Spleen (tissue), 11 donors: ENCODE results near the gene DRAM1. TPM values are rescaled to one million over a fixed set of nuclear protein-coding genes. Genes with fewer than 3 reads are reported as not detected.

Experiments used
- DNase-seq: peaks from one replicate; pipeline ENCODE4 v3.0.0-alpha.2; 2020
- H3K27ac ChIP-seq, 8 donors: fragments of 200-600 bp; sonication (generic) in 7 of 8; 1 replicate in 4 of 8; 2 replicates in 4 of 8; pipeline versions ENCODE4 v1.5.0 to v1.8.0; 2016 to 2021; ENCODE audit warnings: inconsistent platforms in 4 of 8, mild to moderate bottlenecking in 4 of 8, moderate library complexity in 1 of 8
- H3K27me3 ChIP-seq, 7 donors: fragments of 200-600 bp; sonication (generic) in 6 of 7; replicated peaks in 1 of 7; 1 replicate in 4 of 7; 2 replicates in 3 of 7; pipeline versions ENCODE4 v1.5.0 to v1.8.0; 2016 to 2021; ENCODE audit warnings: inconsistent platforms in 3 of 7, mild to moderate bottlenecking in 1 of 7
- H3K36me3 ChIP-seq, 6 donors: fragments of 200-600 bp; sonication (generic) in 5 of 6; 1 replicate in 4 of 6; 2 replicates in 2 of 6; pipeline versions ENCODE4 v1.5.0 to v1.8.0; 2016 to 2021; ENCODE audit warnings: inconsistent platforms in 2 of 6
- H3K4me1 ChIP-seq, 6 donors: fragments of 200-600 bp; sonication (generic) in 5 of 6; 1 replicate in 3 of 6; 2 replicates in 3 of 6; pipeline versions ENCODE4 v1.5.0 to v1.8.0; 2016 to 2021; ENCODE audit warnings: inconsistent platforms in 3 of 6
- H3K4me3 ChIP-seq, 8 donors: fragments of 200-600 bp; sonication (generic) in 7 of 8; 1 replicate in 4 of 8; 2 replicates in 4 of 8; pipeline versions ENCODE4 v1.5.0 to v1.8.0; 2016 to 2021; ENCODE audit warnings: inconsistent platforms in 4 of 8, mild to moderate bottlenecking in 4 of 8, moderate library complexity in 2 of 8
- H3K9me3 ChIP-seq, 8 donors: fragments of 200-600 bp; sonication (generic) in 7 of 8; 1 replicate in 4 of 8; 2 replicates in 4 of 8; pipeline versions ENCODE4 v1.5.0 to v1.8.0; 2016 to 2021; ENCODE audit warnings: inconsistent platforms in 4 of 8
- CTCF ChIP-seq, 11 experiments: fragments of 200-600 bp in 7 of 11; fragments of 450-650 bp in 4 of 11; sonication (generic) in 4 of 11; IDR thresholded peaks in 8 of 11; conservative IDR thresholded peaks in 3 of 11; 1 replicate in 7 of 11; 2 replicates in 4 of 11; pipeline versions ENCODE4 v1.4.0 to v1.8.0; 2016 to 2021; ENCODE audit warnings: antibody characterized with exemption in 11 of 11, inconsistent platforms in 4 of 11, mild to moderate bottlenecking in 1 of 11
- POLR2A ChIP-seq, 3 donors: fragments of 450-650 bp; IDR thresholded peaks; one replicate each; pipeline ENCODE4 v1.5.1; 2017; ENCODE audit warnings: antibody characterized with exemption in 3 of 3, mild to moderate bottlenecking in 1 of 3
- POLR2AphosphoS5 ChIP-seq, 3 donors: sonication (generic); formaldehyde crosslinking; IDR thresholded peaks; one replicate each; pipeline ENCODE4 v1.5.1; 2017; ENCODE audit warnings: antibody characterized with exemption in 3 of 3
- WGBS, 5 donors: extraction: QIAGEN DNeasy Blood & Tissue Kit in 3 of 5; methylation state at CpG; one replicate each; pipeline versions ENCODE4 v1.1.5 to v1.1.7; 2013 to 2018; 5-methylcytosine and 5-hydroxymethylcytosine counted together
- intact Hi-C: fragments of 100-400 bp; cut with DNase I; formaldehyde crosslinking; loops from one replicate; pipeline ENCODE4 v1.15.0; 2023; ENCODE audit warnings: low total_unique reads
- polyA plus RNA-seq, 3 donors: library from polyadenylated mRNA; stranded (reverse); fragments of 200-250 nt; gene quantifications; one replicate each; pipeline ENCODE4 v1.2.1, GENCODE V29; 2013
- total RNA-seq, 7 donors: library from RNA; depleted of rRNA in 3 of 7; stranded (reverse); fragments of >200 nt in 3 of 7; fragmentation: NEBNext Ultra II Directional in 4 of 7; extraction: Animal tissue kit (Norgen Biotek cat#: 25700) in 4 of 7; gene quantifications; one replicate each; pipeline versions ENCODE4 v1.1.0 to v1.2.1, GENCODE V29; 2016 to 2021
- donor health status: healthy with polysubstance abuse.
- donor health status: DM: no; HTN: no; CAD: no; lungs with moderate emphysema.
- donor health status: DM: no; HTN: no; CAD: no.
- donor health status: Bipolar disorder and iron deficiency.
- donor health status: healthy.
- donor health status: DM: no; HTN: no; CAD: no.
- donor health status: DM: yes; HTN: yes; CAD: no.

The DRAM1 gene
- total and polyA plus RNA-seq, 10 donors, result 8.4 to 43.1 (median 19.1) TPM

- WGBS, 5 donors, result 89 to 94% (median 91%) methylated on average over 4 of the region's 4 CpGs
- TF ChIP-seq POLR2AphosphoS5 (IDR thresholded peaks at IDR 0.05), result no peak
- TF ChIP-seq POLR2A (IDR thresholded peaks at IDR 0.05), result no peak
- TF ChIP-seq CTCF (IDR thresholded peaks at IDR 0.05 in 8 of 11, conservative IDR thresholded peaks at IDR 0.05 in 3 of 11), result no peak
- no peak for DNase-seq
- Histone ChIP-seq H3K36me3 (peaks cover 0 to 6% (median 0%) of the 10 kb centered on the region in 6 donors), H3K9me3 (no peaks in the 10 kb centered on the region), H3K4me1 (peaks cover 0 to 70% (median 5%) of the 10 kb centered on the region in 6 donors), H3K27me3 (no peaks in the 10 kb centered on the region), H3K4me3 (no peak overlapping the region), H3K27ac (no peak overlapping the region)
- intact Hi-C loops, result no loop called here
Observed at GRCh38 chr12:101885912-101886561, 8.7 kb downstream of the DRAM1 start.

GRCh38 chr12:101889211-101889752 lies 11.9 kb downstream of the DRAM1 start:
- Histone ChIP-seq H3K27me3 (no peaks in the 10 kb centered on the region), H3K27ac (peak overlapping the region in 7 of 8 donors; percentile 58 to 82 (median 74)), H3K9me3 (no peaks in the 10 kb centered on the region), H3K4me3 (peak overlapping the region in 2 of 8 donors; percentile 10 to 35), H3K4me1 (peaks cover 0 to 82% (median 16%) of the 10 kb centered on the region in 6 donors), H3K36me3 (no peaks in the 10 kb centered on the region)
- no peak for DNase-seq
- 32 to 57% (median 44%) methylated on average over 6 of the region's 6 CpGs for WGBS, 5 donors
- no peak for TF ChIP-seq CTCF (IDR thresholded peaks at IDR 0.05 in 8 of 11, conservative IDR thresholded peaks at IDR 0.05 in 3 of 11)
- TF ChIP-seq POLR2AphosphoS5 (IDR thresholded peaks at IDR 0.05), result no peak
- no peak for TF ChIP-seq POLR2A (IDR thresholded peaks at IDR 0.05)
- intact Hi-C loops, result no loop called here

GRCh38 chr12:101891462-101891971 lies 14.1 kb downstream of the DRAM1 start:
- Histone ChIP-seq H3K36me3 (peaks cover 0 to 3% (median 0%) of the 10 kb centered on the region in 6 donors), H3K9me3 (no peaks in the 10 kb centered on the region), H3K27ac (peak overlapping the region; percentile 17 to 82 (median 70)), H3K4me1 (peaks cover 0 to 63% (median 16%) of the 10 kb centered on the region in 6 donors), H3K4me3 (no peak overlapping the region), H3K27me3 (no peaks in the 10 kb centered on the region)
- TF ChIP-seq CTCF (IDR thresholded peaks at IDR 0.05 in 8 of 11, conservative IDR thresholded peaks at IDR 0.05 in 3 of 11), result no peak
- peak in 1 of 3 donors; percentile 61 for TF ChIP-seq POLR2AphosphoS5 (IDR thresholded peaks at IDR 0.05)
- TF ChIP-seq POLR2A (IDR thresholded peaks at IDR 0.05), result no peak
- intact Hi-C loops, result no loop called here
- no peak for DNase-seq
- WGBS, 5 donors, result 5 to 9% (median 6%) methylated on average over 3 of the region's 3 CpGs

GRCh38 chr12:101892794-101893193 lies 15.4 kb downstream of the DRAM1 start:
- peaks cover 0 to 6% (median 0%) of the 10 kb centered on the region in 6 donors for H3K36me3 ChIP-seq
- H3K27me3 ChIP-seq, result no peaks in the 10 kb centered on the region
- no peaks in the 10 kb centered on the region for H3K9me3 ChIP-seq
- no peak for DNase-seq
- H3K4me3 ChIP-seq, result no peak overlapping the region
- TF ChIP-seq CTCF (IDR thresholded peaks at IDR 0.05 in 8 of 11, conservative IDR thresholded peaks at IDR 0.05 in 3 of 11), result no peak
- no peak for TF ChIP-seq POLR2AphosphoS5 (IDR thresholded peaks at IDR 0.05)
- TF ChIP-seq POLR2A (IDR thresholded peaks at IDR 0.05), result no peak
- peaks cover 0 to 50% (median 16%) of the 10 kb centered on the region in 6 donors for H3K4me1 ChIP-seq
- peak overlapping the region in 3 of 8 donors; percentile 10 to 78 (median 77) for H3K27ac ChIP-seq
- intact Hi-C loops, result no loop called here
